ENCODE results near the gene STH.

GRCh38 chr17:46030752-46031151 lies 31.7 kb downstream of the STH start:
- TF ChIP-seq EZH2phosphoT487 (IDR thresholded peaks at IDR 0.05; ENCODE audit: low read length) (no peak), CTCF (IDR thresholded peaks at IDR 0.05; ENCODE audit: low read length) (no peak)
